ENCODE data around the gene ZNF316. TPM values are rescaled to one million over a fixed set of nuclear protein-coding genes. Genes with fewer than 3 reads are reported as not detected.

The ZNF316 gene
- total and polyA plus RNA-seq, 2 experiments from 2014 or later, result 1.1 to 17.4 TPM

DNA sequence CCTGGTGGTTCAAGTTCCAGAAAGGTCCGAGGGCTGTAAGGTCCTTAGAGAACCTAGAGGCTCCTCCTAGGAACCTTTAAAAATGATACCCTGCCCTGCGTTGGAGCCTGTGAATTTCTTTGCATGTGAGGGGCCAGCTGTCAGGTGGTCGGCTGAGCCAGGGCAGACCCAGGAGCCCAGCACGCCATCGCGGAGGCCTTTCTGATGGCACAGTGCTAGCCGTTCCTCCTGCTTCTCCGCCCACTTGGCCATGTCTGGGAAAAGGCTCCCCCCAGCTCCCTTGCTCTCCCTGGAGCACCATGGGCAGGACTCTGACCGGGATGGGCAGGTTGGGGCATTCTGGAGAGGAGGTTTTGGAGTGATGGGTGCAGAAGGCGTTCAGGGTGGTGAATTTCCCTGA, 7.6 kb downstream of the ZNF316 start:
- Histone ChIP-seq H3F3A (replicated peaks; ENCODE audit: low read depth) (no peaks in the 10 kb centered on the region), H3K79me2 (replicated peaks; ENCODE audit: insufficient read depth) (no peaks in the 10 kb centered on the region), H4K20me1 (replicated peaks; ENCODE audit: insufficient read depth) (no peaks in the 10 kb centered on the region), H3K4me1 (ENCODE audit: insufficient read depth) (no peaks in the 10 kb centered on the region), H3K4me3 (no peak overlapping the region), H3K36me3 (ENCODE audit: insufficient read depth) (no peaks in the 10 kb centered on the region), H3K27me3 (ENCODE audit: insufficient read depth) (no peaks in the 10 kb centered on the region), H3K9me2 (ENCODE audit: insufficient read depth) (no peaks in the 10 kb centered on the region), H3K4me2 (no peak overlapping the region), H3K27ac (ENCODE audit: low read depth) (no peak overlapping the region), H2AFZ (no peak overlapping the region)
- Mint-ChIP-seq H3K27me3 (ENCODE audit: insufficient read depth, low read depth, poor library complexity) (peaks cover 14% of the 10 kb centered on the region), H3K4me3 (no peak overlapping the region), H3K27ac (no peak overlapping the region), H3K9me3 (no peaks in the 10 kb centered on the region), H3K4me1 (peaks cover 6% of the 10 kb centered on the region; the same call in 2 of the 3 replicates), H3K36me3 (ENCODE audit: low read depth) (peaks cover 4% of the 10 kb centered on the region)
- ATAC-seq (no peak), DNase-seq (ENCODE audit: low spot score) (no peak)
- TF ChIP-seq ZNF462 (CRISPR knock-in tag; IDR thresholded peaks at IDR 0.05) (no peak), STAT1 (IDR thresholded peaks at IDR 0.05; ENCODE audit: unreplicated experiment) (no peak), JUNB (IDR thresholded peaks at IDR 0.05; ENCODE audit: unreplicated experiment) (no peak), ZNF114 (CRISPR knock-in tag; IDR thresholded peaks at IDR 0.05) (no peak), EZH2 (IDR thresholded peaks at IDR 0.05; ENCODE audit: low read depth, unreplicated experiment) (no peak), EZH2phosphoT487 (IDR thresholded peaks at IDR 0.05; ENCODE audit: unreplicated experiment) (no peak), CTCF (conservative IDR thresholded peaks at IDR 0.05; ENCODE audit: low read depth in 2 of 2) (no peak), CREB1 (CRISPR knock-in tag; IDR thresholded peaks at IDR 0.05; ENCODE audit: low read depth) (no peak), POLR2AphosphoS5 (IDR thresholded peaks at IDR 0.05; ENCODE audit: low read depth) (no peak), NANOG (IDR thresholded peaks at IDR 0.05; ENCODE audit: borderline replicate concordance) (no peak), ZNF331 (CRISPR knock-in tag; IDR thresholded peaks at IDR 0.05; ENCODE audit: low read depth) (no peak)
- TF ChIP-seq, protein P1, sequence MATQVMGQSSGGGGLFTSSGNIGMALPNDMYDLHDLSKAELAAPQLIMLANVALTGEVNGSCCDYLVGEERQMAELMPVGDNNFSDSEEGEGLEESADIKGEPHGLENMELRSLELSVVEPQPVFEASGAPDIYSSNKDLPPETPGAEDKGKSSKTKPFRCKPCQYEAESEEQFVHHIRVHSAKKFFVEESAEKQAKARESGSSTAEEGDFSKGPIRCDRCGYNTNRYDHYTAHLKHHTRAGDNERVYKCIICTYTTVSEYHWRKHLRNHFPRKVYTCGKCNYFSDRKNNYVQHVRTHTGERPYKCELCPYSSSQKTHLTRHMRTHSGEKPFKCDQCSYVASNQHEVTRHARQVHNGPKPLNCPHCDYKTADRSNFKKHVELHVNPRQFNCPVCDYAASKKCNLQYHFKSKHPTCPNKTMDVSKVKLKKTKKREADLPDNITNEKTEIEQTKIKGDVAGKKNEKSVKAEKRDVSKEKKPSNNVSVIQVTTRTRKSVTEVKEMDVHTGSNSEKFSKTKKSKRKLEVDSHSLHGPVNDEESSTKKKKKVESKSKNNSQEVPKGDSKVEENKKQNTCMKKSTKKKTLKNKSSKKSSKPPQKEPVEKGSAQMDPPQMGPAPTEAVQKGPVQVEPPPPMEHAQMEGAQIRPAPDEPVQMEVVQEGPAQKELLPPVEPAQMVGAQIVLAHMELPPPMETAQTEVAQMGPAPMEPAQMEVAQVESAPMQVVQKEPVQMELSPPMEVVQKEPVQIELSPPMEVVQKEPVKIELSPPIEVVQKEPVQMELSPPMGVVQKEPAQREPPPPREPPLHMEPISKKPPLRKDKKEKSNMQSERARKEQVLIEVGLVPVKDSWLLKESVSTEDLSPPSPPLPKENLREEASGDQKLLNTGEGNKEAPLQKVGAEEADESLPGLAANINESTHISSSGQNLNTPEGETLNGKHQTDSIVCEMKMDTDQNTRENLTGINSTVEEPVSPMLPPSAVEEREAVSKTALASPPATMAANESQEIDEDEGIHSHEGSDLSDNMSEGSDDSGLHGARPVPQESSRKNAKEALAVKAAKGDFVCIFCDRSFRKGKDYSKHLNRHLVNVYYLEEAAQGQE (IDR thresholded peaks at IDR 0.05; ENCODE audit: unreplicated experiment), result no peak
- TF ChIP-seq, protein P2, sequence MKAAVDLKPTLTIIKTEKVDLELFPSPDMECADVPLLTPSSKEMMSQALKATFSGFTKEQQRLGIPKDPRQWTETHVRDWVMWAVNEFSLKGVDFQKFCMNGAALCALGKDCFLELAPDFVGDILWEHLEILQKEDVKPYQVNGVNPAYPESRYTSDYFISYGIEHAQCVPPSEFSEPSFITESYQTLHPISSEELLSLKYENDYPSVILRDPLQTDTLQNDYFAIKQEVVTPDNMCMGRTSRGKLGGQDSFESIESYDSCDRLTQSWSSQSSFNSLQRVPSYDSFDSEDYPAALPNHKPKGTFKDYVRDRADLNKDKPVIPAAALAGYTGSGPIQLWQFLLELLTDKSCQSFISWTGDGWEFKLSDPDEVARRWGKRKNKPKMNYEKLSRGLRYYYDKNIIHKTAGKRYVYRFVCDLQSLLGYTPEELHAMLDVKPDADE (IDR thresholded peaks at IDR 0.05), result no peak

Data from GM23338 (cell line).